Heart right ventricle (tissue), 16 donors: ENCODE data around the gene IQGAP2. TPM values are rescaled to one million over a fixed set of nuclear protein-coding genes. Genes with fewer than 3 reads are reported as not detected.

Source experiments
- ATAC-seq, 8 donors: fragments of 200-7000 bp; cut with Tn5 transposase; one replicate each; pipeline ENCODE4 v1.9.1; 2020; ENCODE audit warnings: mild to moderate bottlenecking in 8 of 8, moderate library complexity in 8 of 8, moderate number of reproducible peaks in 1 of 8
- DNase-seq, 2 donors: peaks; one replicate each; pipeline ENCODE4 v3.0.0-alpha.2; 2020
- H3K27ac ChIP-seq, 10 donors: fragments of 200-600 bp; sonication (generic) in 2 of 10; one replicate each; pipeline versions ENCODE4 v1.5.0 to v1.8.0; 2020 to 2022; ENCODE audit warnings: mild to moderate bottlenecking in 3 of 10
- H3K27me3 ChIP-seq, 7 donors: fragments of 200-600 bp; one replicate each; pipeline ENCODE4 v1.8.0; 2021 to 2022; ENCODE audit warnings: mild to moderate bottlenecking in 2 of 7
- H3K36me3 ChIP-seq, 9 donors: fragments of 200-600 bp; sonication (generic) in 1 of 9; one replicate each; pipeline versions ENCODE4 v1.5.0 to v1.8.0; 2020 to 2022; ENCODE audit warnings: mild to moderate bottlenecking in 2 of 9
- H3K4me1 ChIP-seq, 9 donors: fragments of 200-600 bp; sonication (generic) in 1 of 9; one replicate each; pipeline versions ENCODE4 v1.5.0 to v1.8.0; 2020 to 2022; ENCODE audit warnings: mild to moderate bottlenecking in 4 of 9
- H3K4me3 ChIP-seq, 10 donors: fragments of 200-600 bp; sonication (generic) in 2 of 10; one replicate each; pipeline versions ENCODE4 v1.5.0 to v1.8.0; 2020 to 2022; ENCODE audit warnings: mild to moderate bottlenecking in 7 of 10, moderate library complexity in 2 of 10
- H3K9me3 ChIP-seq, 11 donors: fragments of 200-600 bp in 10 of 11; sonication (generic) in 2 of 11; one replicate each; pipeline versions ENCODE4 v1.5.0 to v1.8.0; 2013 to 2022; ENCODE audit warnings: mild to moderate bottlenecking in 2 of 11, control low read depth in 1 of 11, moderate library complexity in 1 of 11
- WGBS, 2 donors: extraction: QIAGEN DNeasy Blood & Tissue Kit; methylation state at CpG; one replicate each; pipeline ENCODE4 v1.1.7; 2013; ENCODE audit warnings: inconsistent platforms in 1 of 2; 5-methylcytosine and 5-hydroxymethylcytosine counted together
- intact Hi-C, 10 donors: fragments of 100-400 bp; cut with DNase I; formaldehyde crosslinking; loops; one replicate each; pipeline versions ENCODE4 v1.11.1 to v1.14.2; 2022
- polyA plus RNA-seq, 2 donors: library from polyadenylated mRNA; stranded (reverse); fragments of 200-250 nt; gene quantifications; one replicate each; pipeline ENCODE4 v1.2.3, GENCODE V29; 2013
- total RNA-seq, 10 donors: library from RNA; stranded (reverse); fragmentation: NEBNext Ultra II Directional in 3 of 10; extraction: Animal tissue kit (Norgen Biotek cat#: 25700) in 3 of 10; gene quantifications; one replicate each; pipeline versions ENCODE4 v1.2.1 to v1.2.4, GENCODE V29; 2021 to 2023
- TF ChIP-seq, protein P1 (sequence below), 9 donors: fragments of 200-600 bp; sonication (generic) in 2 of 9; IDR thresholded peaks; one replicate each; pipeline versions ENCODE4 v1.5.0 to v1.8.0; 2021 to 2022; ENCODE audit warnings: antibody characterized with exemption in 9 of 9, mild to moderate bottlenecking in 5 of 9, moderate library complexity in 1 of 9
- donor health status: Arrhythmogenic right ventricular cardiomyopathy.
- donor health status: ischemic (EF 13 %, LVEDD 7.1; RV severe dilation, severe dysfunction).
- donor health status: healthy with polysubstance abuse.
- donor health status: DM: no; HTN: yes; CAD: no.
- donor health status: DM: no; HTN: no; CAD: no.
- donor health status: ischemic (EF 25% LVEDD 6.9; RV normal size, moderate dysfunction).
- donor health status: ischemic (EF 25% LVEDD 5.7; RV mildly dilated, moderate dysfunction).
- donor health status: healthy.
- donor health status: DM: yes; HTN: yes; CAD: no.
- donor health status: Ischemic cardiomyopathy.
- donor health status: ischemic (EF 35%, LVEDD 5.7; RV mildly dilated, moderate dysfunction).
- donor health status: nonischemic (EF 11% LVEDD 7.7; RV severe dilation, severe dysfunction).
- donor health status: DM: yes; HTN: yes; CAD: no.
- donor health status: PGD.
- donor health status: ischemic (EF 29% LVEDD 5.4; RV normal size, mild dysfunction).
- donor health status: nonischemic (EF 23%, LVEDD 6.1; RV moderate dilation, normal function).

The IQGAP2 gene
- total and polyA plus RNA-seq, 12 donors, result 2.5 to 22.3 (median 5.0) TPM

DNA sequence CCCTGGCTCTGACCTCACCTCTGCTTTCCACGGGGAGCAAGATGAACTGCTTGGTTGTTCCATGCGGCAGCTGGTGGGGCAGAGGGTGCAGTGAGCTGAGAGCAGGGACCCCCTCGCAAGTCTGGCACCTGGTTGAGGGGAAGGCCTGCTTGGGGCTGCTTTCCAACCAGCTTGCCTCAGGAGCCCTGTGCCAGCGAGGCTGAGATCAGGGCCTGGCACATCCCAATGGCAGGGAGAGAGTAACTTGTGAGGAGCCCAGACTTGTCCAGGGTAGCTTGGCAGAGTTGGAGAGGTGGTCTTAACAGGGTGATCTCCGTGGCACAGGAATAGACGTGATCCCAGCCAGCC lies 68.9 kb downstream of the IQGAP2 start:
- Histone ChIP-seq H3K27me3 (no peaks in the 10 kb centered on the region), H3K4me3 (no peak overlapping the region), H3K27ac (no peak overlapping the region), H3K9me3 (no peaks in the 10 kb centered on the region), H3K4me1 (peaks cover 0 to 27% (median 0%) of the 10 kb centered on the region in 9 donors), H3K36me3 (no peaks in the 10 kb centered on the region)
- ATAC-seq, result no peak
- no peak for DNase-seq
- intact Hi-C loops, result no loop called here
- WGBS, 2 donors, result 91 to 94% methylated on average over 6 of the region's 6 CpGs
- TF ChIP-seq, protein P1, sequence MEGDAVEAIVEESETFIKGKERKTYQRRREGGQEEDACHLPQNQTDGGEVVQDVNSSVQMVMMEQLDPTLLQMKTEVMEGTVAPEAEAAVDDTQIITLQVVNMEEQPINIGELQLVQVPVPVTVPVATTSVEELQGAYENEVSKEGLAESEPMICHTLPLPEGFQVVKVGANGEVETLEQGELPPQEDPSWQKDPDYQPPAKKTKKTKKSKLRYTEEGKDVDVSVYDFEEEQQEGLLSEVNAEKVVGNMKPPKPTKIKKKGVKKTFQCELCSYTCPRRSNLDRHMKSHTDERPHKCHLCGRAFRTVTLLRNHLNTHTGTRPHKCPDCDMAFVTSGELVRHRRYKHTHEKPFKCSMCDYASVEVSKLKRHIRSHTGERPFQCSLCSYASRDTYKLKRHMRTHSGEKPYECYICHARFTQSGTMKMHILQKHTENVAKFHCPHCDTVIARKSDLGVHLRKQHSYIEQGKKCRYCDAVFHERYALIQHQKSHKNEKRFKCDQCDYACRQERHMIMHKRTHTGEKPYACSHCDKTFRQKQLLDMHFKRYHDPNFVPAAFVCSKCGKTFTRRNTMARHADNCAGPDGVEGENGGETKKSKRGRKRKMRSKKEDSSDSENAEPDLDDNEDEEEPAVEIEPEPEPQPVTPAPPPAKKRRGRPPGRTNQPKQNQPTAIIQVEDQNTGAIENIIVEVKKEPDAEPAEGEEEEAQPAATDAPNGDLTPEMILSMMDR (IDR thresholded peaks at IDR 0.05), result no peak

DNA sequence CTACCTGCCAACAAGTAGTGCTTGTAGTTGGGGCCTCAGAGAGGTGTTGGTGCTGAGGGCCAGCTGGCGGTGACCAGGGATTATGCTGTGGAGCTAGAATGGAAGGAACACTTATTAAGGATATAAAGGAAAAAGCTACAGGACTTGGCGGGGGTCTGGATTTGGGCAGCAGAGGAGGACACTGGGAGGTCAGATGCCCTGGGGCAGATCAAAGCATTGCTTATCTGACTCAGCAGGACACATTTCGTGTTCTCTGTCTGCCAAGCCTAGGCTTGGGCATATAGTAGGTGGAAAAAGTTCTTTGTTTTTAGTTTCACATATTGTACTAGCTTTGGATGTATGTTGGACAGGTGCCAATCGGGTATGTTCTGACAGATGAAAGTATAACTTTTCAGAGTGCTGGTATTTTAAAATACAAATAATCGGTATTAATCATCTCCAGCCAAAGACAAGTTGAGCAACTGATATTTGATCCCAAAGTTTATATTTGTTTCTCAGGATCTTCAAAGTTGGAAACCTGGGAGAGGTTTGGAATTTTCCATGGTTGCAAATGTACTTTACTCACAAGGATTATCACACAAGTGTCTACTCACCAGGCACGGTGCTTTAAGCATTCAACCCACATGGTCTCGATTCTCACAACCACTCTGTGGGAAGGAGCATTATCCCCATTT lies 69.4 kb downstream of the IQGAP2 start:
- H3K4me3 ChIP-seq, result no peak overlapping the region
- no peaks in the 10 kb centered on the region for H3K9me3 ChIP-seq
- WGBS, 2 donors, result 87 to 88% methylated on average over 7 of the region's 7 CpGs
- no peak overlapping the region for H3K27ac ChIP-seq
- DNase-seq (no peak), ATAC-seq (no peak)
- H3K36me3 ChIP-seq, result no peaks in the 10 kb centered on the region
- intact Hi-C loops, result no loop called here
- H3K4me1 ChIP-seq, result peaks cover 0 to 27% (median 0%) of the 10 kb centered on the region in 9 donors
- H3K27me3 ChIP-seq, result no peaks in the 10 kb centered on the region
- TF ChIP-seq, protein P1 (IDR thresholded peaks at IDR 0.05), result no peak

DNA sequence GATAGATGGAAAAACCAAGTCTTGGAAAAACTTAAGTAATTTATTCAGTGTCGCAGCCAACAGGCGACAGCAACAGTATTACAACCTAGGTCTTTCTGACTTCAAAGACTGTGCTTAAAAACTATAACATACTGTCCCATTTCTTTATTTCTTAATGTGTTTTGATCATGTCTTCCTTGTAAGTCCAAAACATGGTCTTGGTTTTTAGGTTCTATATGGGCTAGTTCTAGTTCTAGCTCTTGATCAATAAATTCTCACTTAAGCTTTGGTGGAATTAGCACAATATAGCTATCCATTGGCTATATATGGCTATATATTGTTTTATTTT lies 69.9 kb downstream of the IQGAP2 start:
- Histone ChIP-seq H3K27me3 (no peaks in the 10 kb centered on the region), H3K27ac (peak overlapping the region in 1 of 10 donors; percentile 24), H3K36me3 (no peaks in the 10 kb centered on the region), H3K9me3 (no peaks in the 10 kb centered on the region), H3K4me3 (no peak overlapping the region), H3K4me1 (peaks cover 0 to 27% (median 0%) of the 10 kb centered on the region in 9 donors)
- WGBS, 2 donors, result 96 to 98% methylated on average over 2 of the region's 2 CpGs
- intact Hi-C loops, result no loop called here
- TF ChIP-seq, protein P1 (IDR thresholded peaks at IDR 0.05), result no peak
- ATAC-seq (no peak), DNase-seq (no peak)

DNA sequence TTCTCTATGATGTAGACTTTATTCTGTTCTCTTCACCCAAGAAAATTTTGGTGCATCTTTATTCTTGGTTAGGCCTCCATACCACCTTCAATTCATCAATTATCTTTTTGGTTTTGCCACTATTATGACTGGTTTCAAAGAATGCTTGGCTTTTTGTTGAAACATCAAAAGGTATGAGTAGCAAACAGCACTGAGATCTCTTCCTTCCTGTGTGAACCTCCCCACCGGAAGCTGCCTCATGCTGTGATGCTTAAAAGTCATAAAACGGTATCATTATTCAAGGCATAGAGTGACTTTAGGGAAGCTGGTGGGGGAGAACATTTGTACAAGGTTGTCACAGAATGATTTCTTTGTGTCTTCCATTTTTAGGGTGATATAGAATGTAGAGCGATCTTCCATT lies 70.6 kb downstream of the IQGAP2 start:
- TF ChIP-seq, protein P1 (IDR thresholded peaks at IDR 0.05), result no peak
- Histone ChIP-seq H3K36me3 (no peaks in the 10 kb centered on the region), H3K4me1 (peaks cover 0 to 22% (median 0%) of the 10 kb centered on the region in 9 donors), H3K9me3 (no peaks in the 10 kb centered on the region), H3K4me3 (no peak overlapping the region), H3K27me3 (no peaks in the 10 kb centered on the region), H3K27ac (peak overlapping the region in 1 of 10 donors; percentile 24)
- ATAC-seq (no peak), DNase-seq (no peak)
- intact Hi-C loops, result no loop called here
- 69 to 78% methylated on average over 3 of the region's 3 CpGs for WGBS, 2 donors
